K562 (cell line): ENCODE results near the gene CDPF1. TPM values are rescaled to one million over a fixed set of nuclear protein-coding genes. Genes with fewer than 3 reads are reported as not detected.

ENCODE experiments used
- ATAC-seq: fragments of 200-7000 bp; cut with Tn5 transposase; 3 replicates; pipeline ENCODE4 v1.9.1; 2020; ENCODE audit warnings: moderate library complexity
- BruUV-seq: library from RNA; stranded (reverse); fragments of 400-500 nt; replicated peaks from 2 replicates; lab custom pipeline; 2021; lab: Mats Ljungman, UMichigan
- CTCF ChIA-PET: fragments of 300-600 bp; formaldehyde crosslinking; extraction: SDS; loops from one replicate; lab custom pipeline; 2021; ENCODE audit warnings: low intra/inter-chr PET ratio; lab: Yijun Ruan, JAX
- POLR2A ChIA-PET: fragments of 300-600, 350-650 bp; sonication (Branson Sonifier 250); formaldehyde crosslinking; extraction: SDS; loops from one replicate; lab custom pipeline; 2021; ENCODE audit warnings: antibody characterized with exemption, inconsistent platforms; lab: Yijun Ruan, JAX
- DNase-seq, 4 experiments: peaks; one replicate each; pipeline versions ENCODE4 v3.0.0 to v3.0.0-alpha.2; 2011 to 2018; ENCODE audit warnings: low spot score in 3 of 4, mixed read lengths in 3 of 4; ENCODE audit errors: extremely low read depth in 1 of 4
- FAIRE-seq: peaks from 2 replicates; lab custom pipeline; 2011; peaks lifted over from hg19 to GRCh38; lab: Jason Lieb, UNC
- H2AFZ ChIP-seq: 2 replicates; pipeline ENCODE4 v1.6.0; 2011; ENCODE audit warnings: low read depth, low read length, control low read depth, inconsistent platforms
- H3K27ac ChIP-seq: fragments of 200-600 bp; 3 replicates; pipeline ENCODE4 v1.8.0; 2011; ENCODE audit warnings: low read depth, mild to moderate bottlenecking, control low read depth, inconsistent platforms, low read length, moderate library complexity, mixed read lengths; ENCODE audit errors: extremely low read depth
- H3K27me3 ChIP-seq, 2 experiments: fragments of 300-600 bp in 1 of 2; 2 replicates in 1 of 2; 3 replicates in 1 of 2; pipeline versions ENCODE4 v1.6.0 to v1.8.0; 2011; ENCODE audit warnings: inconsistent platforms in 2 of 2, low read length in 2 of 2, mild to moderate bottlenecking in 1 of 2, mixed read lengths in 1 of 2, moderate library complexity in 1 of 2; ENCODE audit not compliant: control insufficient read depth in 2 of 2, insufficient read depth in 2 of 2
- H3K36me3 ChIP-seq: fragments of 300-600 bp; 3 replicates; pipeline ENCODE4 v1.8.0; 2011; ENCODE audit warnings: mild to moderate bottlenecking, low read length, inconsistent platforms; ENCODE audit not compliant: control insufficient read depth, insufficient read depth
- H3K4me1 ChIP-seq, 2 experiments: fragments of 200-600 bp in 1 of 2; replicated peaks in 1 of 2; 2 replicates in 1 of 2; 3 replicates in 1 of 2; pipeline versions ENCODE4 v1.5.1 to v1.8.0; 2011; ENCODE audit warnings: inconsistent platforms in 2 of 2, low read length in 2 of 2, mild to moderate bottlenecking in 1 of 2, mixed read lengths in 1 of 2, moderate library complexity in 1 of 2; ENCODE audit not compliant: control insufficient read depth in 2 of 2, insufficient read depth in 2 of 2
- H3K4me2 ChIP-seq: 2 replicates; pipeline ENCODE4 v1.6.1; 2011; ENCODE audit warnings: low read length, control low read depth, inconsistent platforms, mixed read lengths; ENCODE audit not compliant: insufficient read depth
- H3K4me3 ChIP-seq: fragments of 200-600 bp; sonication (generic), shearing (Covaris generic); 2 replicates; pipeline ENCODE4 v1.5.1; 2016; ENCODE audit warnings: control low read depth, inconsistent platforms
- H3K79me2 ChIP-seq: fragments of 200-600 bp; 3 replicates; pipeline ENCODE4 v1.8.0; 2011; ENCODE audit warnings: low read length, inconsistent platforms; ENCODE audit not compliant: control insufficient read depth, insufficient read depth
- H3K9ac ChIP-seq, 2 experiments: 2 replicates each; pipeline versions ENCODE4 v1.6.0 to v1.6.1; 2011; ENCODE audit warnings: low read depth in 2 of 2, low read length in 2 of 2, control low read depth in 1 of 2, inconsistent platforms in 1 of 2, mild to moderate bottlenecking in 1 of 2, mixed read lengths in 1 of 2; ENCODE audit not compliant: insufficient read depth in 1 of 2
- H3K9me1 ChIP-seq: one replicate; pipeline ENCODE4 v1.6.0; 2011; ENCODE audit warnings: inconsistent platforms, mild to moderate bottlenecking, low read length, moderate library complexity; ENCODE audit not compliant: control insufficient read depth, insufficient read depth
- H3K9me3 ChIP-seq: replicated peaks from 2 replicates; pipeline ENCODE4 v1.5.1; 2011; ENCODE audit warnings: low read depth, low read length, inconsistent platforms; ENCODE audit not compliant: control insufficient read depth, insufficient read depth
- H4K20me1 ChIP-seq: replicated peaks from 2 replicates; pipeline ENCODE4 v1.6.1; 2011; ENCODE audit warnings: low read length, inconsistent platforms, mixed read lengths; ENCODE audit not compliant: control insufficient read depth, insufficient read depth
- ARID1B ChIP-seq: fragments of 450-650 bp; IDR thresholded peaks from 2 replicates; pipeline ENCODE4 v1.6.1; 2016; ENCODE audit warnings: antibody characterized with exemption, mild to moderate bottlenecking, inconsistent platforms
- CAMTA2 ChIP-seq: fragments of 250-450 bp; sonication (Bioruptor Pico); conservative IDR thresholded peaks from 2 replicates; pipeline ENCODE4 v1.5.1; 2022
- E2F8 ChIP-seq: fragments of 450-650 bp; IDR thresholded peaks from 2 replicates; pipeline ENCODE4 v1.7.1; 2018; ENCODE audit warnings: mild to moderate bottlenecking, low read depth; ENCODE audit not compliant: partially characterized antibody
- HDAC6 ChIP-seq: IDR thresholded peaks from 2 replicates; pipeline ENCODE4 v1.6.1; 2012; ENCODE audit warnings: low read depth, mild to moderate bottlenecking, control low read depth, inconsistent platforms, low read length, moderate library complexity
- MAFG ChIP-seq: fragments of 450-650 bp; conservative IDR thresholded peaks from 2 replicates; pipeline ENCODE4 v1.6.1; 2016; ENCODE audit warnings: missing genetic modification characterization, missing compliant biosample characterization
- MIER1 ChIP-seq: fragments of 450-650 bp; IDR thresholded peaks from 2 replicates; pipeline ENCODE4 v1.6.1; 2016; ENCODE audit warnings: antibody characterized with exemption, mild to moderate bottlenecking, low read depth
- PRDM10 ChIP-seq: fragments of 450-650 bp; IDR thresholded peaks from 2 replicates; pipeline ENCODE4 v1.6.1; 2018; ENCODE audit not compliant: partially characterized antibody
- PREB ChIP-seq: sonication (generic); formaldehyde crosslinking; IDR thresholded peaks from 2 replicates; pipeline ENCODE4 v1.8.1; 2023; ENCODE audit warnings: mild to moderate bottlenecking, missing genetic modification reagents
- VEZF1 ChIP-seq: fragments of 200-800 bp; sonication (Bioruptor generic); IDR thresholded peaks from 2 replicates; pipeline ENCODE4 v1.6.1; 2017; ENCODE audit warnings: missing genetic modification characterization, missing compliant biosample characterization
- ZBTB9 ChIP-seq: fragments of 450-650 bp; formaldehyde crosslinking; IDR thresholded peaks from 2 replicates; pipeline ENCODE4 v1.4.0; 2020; ENCODE audit warnings: mild to moderate bottlenecking, moderate library complexity
- ZNF785 ChIP-seq: fragments of 250-450 bp; sonication (Bioruptor Pico); IDR thresholded peaks from 2 replicates; pipeline ENCODE4 v1.4.0; 2020; ENCODE audit warnings: mild to moderate bottlenecking
- WGBS: fragments of 100-300 bp; shearing (Covaris generic); methylation state at CpG from one replicate; pipeline ENCODE4 v1.1.6; 2016; ENCODE audit warnings: low coverage, mixed read lengths; ENCODE audit not compliant: insufficient coverage; ENCODE audit errors: missing lambda C conversion rate; 5-methylcytosine and 5-hydroxymethylcytosine counted together
- in situ Hi-C: fragments of 300-500 bp; cut with MboI; formaldehyde crosslinking; loops from 4 replicates; pipeline ENCODE4 v1.15.0; 2018; ENCODE audit warnings: inconsistent platforms, mixed read lengths
- intact Hi-C: fragments of 100-400 bp; cut with micrococcal nuclease; formaldehyde crosslinking; loops from 2 replicates; pipeline ENCODE4 v1.14.2; 2022
- polyA plus RNA-seq, 8 experiments: library from polyadenylated mRNA; depleted of rRNA in 4 of 8; stranded (reverse) in 5 of 8; unstranded in 3 of 8; fragments of >200 nt; fragmentation: Nextera tagmentation in 2 of 8; fragmentation: Illumina TruSeq in 1 of 8; extraction: Ambion mirVana in 2 of 8; extraction: Trizol in 1 of 8; gene quantifications; 2 replicates each; pipeline versions ENCODE4 v1.2.1 to v1.2.3, GENCODE V29; 2011 to 2014; ENCODE audit warnings: inconsistent platforms in 1 of 8, missing spikeins in 1 of 8
- total RNA-seq, 7 experiments: library from RNA; depleted of rRNA in 6 of 7; stranded (reverse); fragments of >200 nt in 6 of 7; fragmentation: Illumina TruSeq in 2 of 7; extraction: Trizol in 2 of 7; gene quantifications; 2 replicates each; pipeline versions ENCODE4 v1.2.1 to v1.2.3, GENCODE V29; 2011 to 2021; ENCODE audit warnings: low replicate concordance in 1 of 7

Gene CDPF1
- total and polyA plus RNA-seq, 9 of the 15 experiments (the other 6 are each of a cell fraction or from before 2014, with no cell fraction given) = 0.84 to 19.5 (median 9.1) TPM

- in situ Hi-C loops (no loop called here), intact Hi-C loops (no loop called here)
- Histone ChIP-seq H3K4me1 (peaks cover 0 to 12% of the 10 kb centered on the region in 2 experiments; a peak in 1 of 5 replicates), H3K27me3 (no peaks in the 10 kb centered on the region), H3K9ac (no peak overlapping the region), H3K4me2 (no peak overlapping the region), H3K9me3 (no peaks in the 10 kb centered on the region), H3K4me3 (no peak overlapping the region), H3K9me1 (no peaks in the 10 kb centered on the region), H2AFZ (no peak overlapping the region), H3K27ac (no peak overlapping the region), H3K79me2 (no peaks in the 10 kb centered on the region), H3K36me3 (peaks cover 47% of the 10 kb centered on the region), H4K20me1 (no peaks in the 10 kb centered on the region)
- WGBS = 93% methylated on average over 3 of the region's 3 CpGs
- ChIA-PET POLR2A (interaction anchor here (0.6 to 1.7 kb wide), 2 partner anchors 10 to 21 kb away, joined by 4 to 10 read pairs; partner anchors contain the start of gene GTSE1), CTCF (no interaction called here)
- FAIRE-seq (no peak), DNase-seq (no peak), ATAC-seq (no peak)
- BruUV-seq = no TSS peak
- TF ChIP-seq MIER1 = no peak
- no peak for TF ChIP-seq HDAC6
- no peak for TF ChIP-seq ARID1B
- TF ChIP-seq CAMTA2 (CRISPR knock-in tag) = no peak
- TF ChIP-seq MAFG (tag) = no peak
- no peak for TF ChIP-seq PRDM10
- TF ChIP-seq ZBTB9 = no peak
- TF ChIP-seq E2F8 = no peak
- TF ChIP-seq ZNF785 (CRISPR knock-in tag) = no peak
- TF ChIP-seq VEZF1 (CRISPR knock-in tag) = no peak
- TF ChIP-seq PREB (CRISPR knock-in tag) = no peak
Measured at GRCh38 chr22:46286006-46286405, 35.9 kb upstream of the CDPF1 start.
